K562 (cell line): ENCODE results near the gene UNC5C. TPM values are rescaled to one million over a fixed set of nuclear protein-coding genes. Genes with fewer than 3 reads are reported as not detected.

ENCODE experiments used
- ATAC-seq: fragments of 200-7000 bp; cut with Tn5 transposase; 3 replicates; pipeline ENCODE4 v1.9.1; 2020; ENCODE audit warnings: moderate library complexity
- BruUV-seq: library from RNA; stranded (reverse); fragments of 400-500 nt; replicated peaks from 2 replicates; lab custom pipeline; 2021; lab: Mats Ljungman, UMichigan
- CTCF ChIA-PET: fragments of 300-600 bp; formaldehyde crosslinking; extraction: SDS; loops from one replicate; lab custom pipeline; 2021; ENCODE audit warnings: low intra/inter-chr PET ratio; lab: Yijun Ruan, JAX
- POLR2A ChIA-PET: fragments of 300-600, 350-650 bp; sonication (Branson Sonifier 250); formaldehyde crosslinking; extraction: SDS; loops from one replicate; lab custom pipeline; 2021; ENCODE audit warnings: antibody characterized with exemption, inconsistent platforms; lab: Yijun Ruan, JAX
- DNase-seq, 4 experiments: peaks; one replicate each; pipeline versions ENCODE4 v3.0.0 to v3.0.0-alpha.2; 2011 to 2018; ENCODE audit warnings: low spot score in 3 of 4, mixed read lengths in 3 of 4; ENCODE audit errors: extremely low read depth in 1 of 4
- FAIRE-seq: peaks from 2 replicates; lab custom pipeline; 2011; peaks lifted over from hg19 to GRCh38; lab: Jason Lieb, UNC
- H2AFZ ChIP-seq: 2 replicates; pipeline ENCODE4 v1.6.0; 2011; ENCODE audit warnings: low read depth, low read length, control low read depth, inconsistent platforms
- H3K27ac ChIP-seq: fragments of 200-600 bp; 3 replicates; pipeline ENCODE4 v1.8.0; 2011; ENCODE audit warnings: low read depth, mild to moderate bottlenecking, control low read depth, inconsistent platforms, low read length, moderate library complexity, mixed read lengths; ENCODE audit errors: extremely low read depth
- H3K27me3 ChIP-seq, 2 experiments: fragments of 300-600 bp in 1 of 2; 2 replicates in 1 of 2; 3 replicates in 1 of 2; pipeline versions ENCODE4 v1.6.0 to v1.8.0; 2011; ENCODE audit warnings: inconsistent platforms in 2 of 2, low read length in 2 of 2, mild to moderate bottlenecking in 1 of 2, mixed read lengths in 1 of 2, moderate library complexity in 1 of 2; ENCODE audit not compliant: control insufficient read depth in 2 of 2, insufficient read depth in 2 of 2
- H3K36me3 ChIP-seq: fragments of 300-600 bp; 3 replicates; pipeline ENCODE4 v1.8.0; 2011; ENCODE audit warnings: mild to moderate bottlenecking, low read length, inconsistent platforms; ENCODE audit not compliant: control insufficient read depth, insufficient read depth
- H3K4me1 ChIP-seq, 2 experiments: fragments of 200-600 bp in 1 of 2; replicated peaks in 1 of 2; 2 replicates in 1 of 2; 3 replicates in 1 of 2; pipeline versions ENCODE4 v1.5.1 to v1.8.0; 2011; ENCODE audit warnings: inconsistent platforms in 2 of 2, low read length in 2 of 2, mild to moderate bottlenecking in 1 of 2, mixed read lengths in 1 of 2, moderate library complexity in 1 of 2; ENCODE audit not compliant: control insufficient read depth in 2 of 2, insufficient read depth in 2 of 2
- H3K4me2 ChIP-seq: 2 replicates; pipeline ENCODE4 v1.6.1; 2011; ENCODE audit warnings: low read length, control low read depth, inconsistent platforms, mixed read lengths; ENCODE audit not compliant: insufficient read depth
- H3K4me3 ChIP-seq: fragments of 200-600 bp; sonication (generic), shearing (Covaris generic); 2 replicates; pipeline ENCODE4 v1.5.1; 2016; ENCODE audit warnings: control low read depth, inconsistent platforms
- H3K79me2 ChIP-seq: fragments of 200-600 bp; 3 replicates; pipeline ENCODE4 v1.8.0; 2011; ENCODE audit warnings: low read length, inconsistent platforms; ENCODE audit not compliant: control insufficient read depth, insufficient read depth
- H3K9ac ChIP-seq, 2 experiments: 2 replicates each; pipeline versions ENCODE4 v1.6.0 to v1.6.1; 2011; ENCODE audit warnings: low read depth in 2 of 2, low read length in 2 of 2, control low read depth in 1 of 2, inconsistent platforms in 1 of 2, mild to moderate bottlenecking in 1 of 2, mixed read lengths in 1 of 2; ENCODE audit not compliant: insufficient read depth in 1 of 2
- H3K9me1 ChIP-seq: one replicate; pipeline ENCODE4 v1.6.0; 2011; ENCODE audit warnings: inconsistent platforms, mild to moderate bottlenecking, low read length, moderate library complexity; ENCODE audit not compliant: control insufficient read depth, insufficient read depth
- H3K9me3 ChIP-seq: replicated peaks from 2 replicates; pipeline ENCODE4 v1.5.1; 2011; ENCODE audit warnings: low read depth, low read length, inconsistent platforms; ENCODE audit not compliant: control insufficient read depth, insufficient read depth
- H4K20me1 ChIP-seq: replicated peaks from 2 replicates; pipeline ENCODE4 v1.6.1; 2011; ENCODE audit warnings: low read length, inconsistent platforms, mixed read lengths; ENCODE audit not compliant: control insufficient read depth, insufficient read depth
- ARID2 ChIP-seq: fragments of 450-650 bp; IDR thresholded peaks from 2 replicates; pipeline ENCODE4 v1.6.1; 2017; ENCODE audit warnings: antibody characterized with exemption, mild to moderate bottlenecking
- CBX2 ChIP-seq: fragments of 200-600 bp; sonication (generic); IDR thresholded peaks from one replicate; pipeline ENCODE4 v1.6.1; 2012; ENCODE audit warnings: mild to moderate bottlenecking, low read length, inconsistent platforms; ENCODE audit not compliant: insufficient read depth, poor library complexity, severe bottlenecking
- MBD2 ChIP-seq: sonication (generic); IDR thresholded peaks from 2 replicates; pipeline ENCODE4 v1.6.1; 2016; ENCODE audit warnings: low read depth, borderline replicate concordance
- PHF21A ChIP-seq: fragments of 450-650 bp; IDR thresholded peaks from 2 replicates; pipeline ENCODE4 v1.6.1; 2017; ENCODE audit warnings: low read depth, borderline replicate concordance
- TGIF2 ChIP-seq: sonication (generic); formaldehyde crosslinking; IDR thresholded peaks from 2 replicates; pipeline ENCODE4 v1.8.1; 2022; ENCODE audit warnings: mild to moderate bottlenecking, missing genetic modification reagents, moderate library complexity
- ZNF124 ChIP-seq: sonication (generic); formaldehyde crosslinking; IDR thresholded peaks from 2 replicates; pipeline ENCODE4 v1.8.1; 2022; ENCODE audit warnings: missing genetic modification reagents
- ZNF140 ChIP-seq: fragments of 250-450 bp; sonication (Bioruptor Pico); IDR thresholded peaks from 2 replicates; pipeline ENCODE4 v1.8.0; 2021; ENCODE audit warnings: moderate library complexity, mild to moderate bottlenecking, inconsistent platforms
- ZNF197 ChIP-seq: fragments of 200-800 bp; sonication (Bioruptor generic); IDR thresholded peaks from 2 replicates; pipeline ENCODE4 v1.6.1; 2016; ENCODE audit warnings: low read depth, missing genetic modification characterization, missing compliant biosample characterization
- WGBS: fragments of 100-300 bp; shearing (Covaris generic); methylation state at CpG from one replicate; pipeline ENCODE4 v1.1.6; 2016; ENCODE audit warnings: low coverage, mixed read lengths; ENCODE audit not compliant: insufficient coverage; ENCODE audit errors: missing lambda C conversion rate; 5-methylcytosine and 5-hydroxymethylcytosine counted together
- in situ Hi-C: fragments of 300-500 bp; cut with MboI; formaldehyde crosslinking; loops from 4 replicates; pipeline ENCODE4 v1.15.0; 2018; ENCODE audit warnings: inconsistent platforms, mixed read lengths
- intact Hi-C: fragments of 100-400 bp; cut with micrococcal nuclease; formaldehyde crosslinking; loops from 2 replicates; pipeline ENCODE4 v1.14.2; 2022
- polyA plus RNA-seq, 8 experiments: library from polyadenylated mRNA; depleted of rRNA in 4 of 8; stranded (reverse) in 5 of 8; unstranded in 3 of 8; fragments of >200 nt; fragmentation: Nextera tagmentation in 2 of 8; fragmentation: Illumina TruSeq in 1 of 8; extraction: Ambion mirVana in 2 of 8; extraction: Trizol in 1 of 8; gene quantifications; 2 replicates each; pipeline versions ENCODE4 v1.2.1 to v1.2.3, GENCODE V29; 2011 to 2014; ENCODE audit warnings: inconsistent platforms in 1 of 8, missing spikeins in 1 of 8
- total RNA-seq, 7 experiments: library from RNA; depleted of rRNA in 6 of 7; stranded (reverse); fragments of >200 nt in 6 of 7; fragmentation: Illumina TruSeq in 2 of 7; extraction: Trizol in 2 of 7; gene quantifications; 2 replicates each; pipeline versions ENCODE4 v1.2.1 to v1.2.3, GENCODE V29; 2011 to 2021; ENCODE audit warnings: low replicate concordance in 1 of 7
- TF ChIP-seq, protein P1 (sequence below): fragments of 450-650 bp; conservative IDR thresholded peaks from 2 replicates; pipeline ENCODE4 v1.6.1; 2016; ENCODE audit warnings: missing genetic modification characterization, low read depth, mild to moderate bottlenecking, control low read depth, missing compliant biosample characterization
- TF ChIP-seq, protein P2 (sequence below): fragments of 450-650 bp; IDR thresholded peaks from 2 replicates; pipeline ENCODE4 v1.6.1; 2018; ENCODE audit warnings: mild to moderate bottlenecking, low read depth; ENCODE audit not compliant: partially characterized antibody

Gene UNC5C
- total and polyA plus RNA-seq, 9 of the 15 experiments (the other 6 are each of a cell fraction or from before 2014, with no cell fraction given) = under 0.01 to 0.10 (median 0.03) TPM; not detected in 1

GRCh38 chr4:95478679-95479078 is 70.1 kb downstream of the UNC5C start:
- no peaks in the 10 kb centered on the region for H4K20me1 ChIP-seq
- no peak overlapping the region for H3K27ac ChIP-seq
- BruUV-seq = no TSS peak
- DNase-seq = no peak
- no peak for ATAC-seq
- H3K4me1 ChIP-seq = no peaks in the 10 kb centered on the region
- H3K36me3 ChIP-seq = no peaks in the 10 kb centered on the region
- H3K9me1 ChIP-seq = no peaks in the 10 kb centered on the region
- no peaks in the 10 kb centered on the region for H3K79me2 ChIP-seq
- no peak overlapping the region for H3K9ac ChIP-seq
- 0% methylated on average over 4 of the region's 6 CpGs for WGBS
- H3K9me3 ChIP-seq = no peaks in the 10 kb centered on the region
- H3K4me3 ChIP-seq = no peak overlapping the region
- intact Hi-C loops = no loop called here
- no peak overlapping the region for H3K4me2 ChIP-seq
- no peak for FAIRE-seq
- POLR2A ChIA-PET = no interaction called here
- H3K27me3 ChIP-seq = no peaks in the 10 kb centered on the region
- H2AFZ ChIP-seq = no peak overlapping the region
- CTCF ChIA-PET = no interaction called here
- in situ Hi-C loops = no loop called here
- TF ChIP-seq ZNF140 (no peak), ARID2 (no peak), ZNF124 (CRISPR knock-in tag) (no peak), MBD2 (no peak), PHF21A (no peak), CBX2 (no peak), TGIF2 (CRISPR knock-in tag) (no peak), ZNF197 (no peak)
- TF ChIP-seq, protein P1, sequence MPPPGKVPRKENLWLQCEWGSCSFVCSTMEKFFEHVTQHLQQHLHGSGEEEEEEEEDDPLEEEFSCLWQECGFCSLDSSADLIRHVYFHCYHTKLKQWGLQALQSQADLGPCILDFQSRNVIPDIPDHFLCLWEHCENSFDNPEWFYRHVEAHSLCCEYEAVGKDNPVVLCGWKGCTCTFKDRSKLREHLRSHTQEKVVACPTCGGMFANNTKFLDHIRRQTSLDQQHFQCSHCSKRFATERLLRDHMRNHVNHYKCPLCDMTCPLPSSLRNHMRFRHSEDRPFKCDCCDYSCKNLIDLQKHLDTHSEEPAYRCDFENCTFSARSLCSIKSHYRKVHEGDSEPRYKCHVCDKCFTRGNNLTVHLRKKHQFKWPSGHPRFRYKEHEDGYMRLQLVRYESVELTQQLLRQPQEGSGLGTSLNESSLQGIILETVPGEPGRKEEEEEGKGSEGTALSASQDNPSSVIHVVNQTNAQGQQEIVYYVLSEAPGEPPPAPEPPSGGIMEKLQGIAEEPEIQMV (tag) = no peak
- TF ChIP-seq, protein P2, sequence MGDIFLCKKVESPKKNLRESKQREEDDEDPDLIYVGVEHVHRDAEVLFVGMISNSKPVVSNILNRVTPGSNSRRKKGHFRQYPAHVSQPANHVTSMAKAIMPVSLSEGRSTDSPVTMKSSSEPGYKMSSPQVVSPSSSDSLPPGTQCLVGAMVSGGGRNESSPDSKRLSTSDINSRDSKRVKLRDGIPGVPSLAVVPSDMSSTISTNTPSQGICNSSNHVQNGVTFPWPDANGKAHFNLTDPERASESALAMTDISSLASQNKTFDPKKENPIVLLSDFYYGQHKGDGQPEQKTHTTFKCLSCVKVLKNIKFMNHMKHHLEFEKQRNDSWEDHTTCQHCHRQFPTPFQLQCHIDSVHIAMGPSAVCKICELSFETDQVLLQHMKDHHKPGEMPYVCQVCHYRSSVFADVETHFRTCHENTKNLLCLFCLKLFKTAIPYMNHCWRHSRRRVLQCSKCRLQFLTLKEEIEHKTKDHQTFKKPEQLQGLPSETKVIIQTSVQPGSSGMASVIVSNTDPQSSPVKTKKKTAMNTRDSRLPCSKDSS = no peak
